BJ (cell line): ENCODE measurements around the gene LCNL1. TPM values are rescaled to one million over a fixed set of nuclear protein-coding genes. Genes with fewer than 3 reads are reported as not detected.

Source experiments
- CTCF ChIA-PET: fragments of 350-600 bp; formaldehyde crosslinking; extraction: SDS; loops from one replicate; lab custom pipeline; 2021; ENCODE audit warnings: antibody characterized with exemption, inconsistent platforms; lab: Yijun Ruan, JAX
- POLR2A ChIA-PET: fragments of 300-600 bp; sonication (Branson Sonifier 250); formaldehyde crosslinking; extraction: SDS; loops from one replicate; lab custom pipeline; 2021; ENCODE audit warnings: antibody characterized with exemption; lab: Charles Lee
- DNase-seq: peaks from one replicate; pipeline ENCODE4 v3.0.0-alpha.2; 2011; ENCODE audit warnings: low read depth
- H3K27me3 ChIP-seq: 2 replicates; pipeline ENCODE4 v1.6.0; 2011; ENCODE audit warnings: low read length; ENCODE audit not compliant: control insufficient read depth, insufficient read depth
- H3K36me3 ChIP-seq: 2 replicates; pipeline ENCODE4 v1.5.1; 2011; ENCODE audit warnings: low read length; ENCODE audit not compliant: control insufficient read depth, insufficient read depth
- H3K4me3 ChIP-seq: 2 replicates; pipeline ENCODE4 v1.5.1; 2011; ENCODE audit warnings: low read depth, mild to moderate bottlenecking, control low read depth, low read length
- CTCF ChIP-seq: IDR thresholded peaks from 2 replicates; pipeline ENCODE4 v1.5.1; 2011; ENCODE audit warnings: low read depth, mild to moderate bottlenecking, control low read depth, inconsistent platforms, low read length, moderate library complexity; ENCODE audit not compliant: insufficient read depth
- polyA plus RNA-seq: library from polyadenylated mRNA; depleted of rRNA; stranded (reverse); fragments of >200 nt; gene quantifications from 2 replicates; pipeline ENCODE4 v1.2.3, GENCODE V29; 2011

LCNL1 gene
- polyA plus RNA-seq, 1 experiment, result 0.01 TPM

GRCh38 chr9:136969150-136969549, 13.6 kb upstream of the LCNL1 start:
- H3K4me3 ChIP-seq, result no peak overlapping the region
- no peaks in the 10 kb centered on the region for H3K36me3 ChIP-seq
- ChIA-PET POLR2A (no interaction called here), CTCF (interaction anchor here (0.7 to 1.8 kb wide), 3 partner anchors 21 to 66 kb away, joined by 3 to 6 read pairs (median 3); partner anchors contain the start of gene ABCA2)
- DNase-seq, result no peak
- no peak for TF ChIP-seq CTCF
- H3K27me3 ChIP-seq, result no peaks in the 10 kb centered on the region; the same call in 1 of the 2 replicates

GRCh38 chr9:136969774-136970173, 13.0 kb upstream of the LCNL1 start:
- CTCF ChIA-PET, result interaction anchor here (0.8 to 1.1 kb wide), 2 partner anchors 22 kb away, joined by 3 to 4 read pairs; no protein-coding TSS in a partner anchor
- no peak for DNase-seq
- no peak for TF ChIP-seq CTCF
- H3K4me3 ChIP-seq, result no peak overlapping the region
- H3K36me3 ChIP-seq, result no peaks in the 10 kb centered on the region
- no peaks in the 10 kb centered on the region; the same call in 1 of the 2 replicates for H3K27me3 ChIP-seq
- POLR2A ChIA-PET, result no interaction called here

DNA sequence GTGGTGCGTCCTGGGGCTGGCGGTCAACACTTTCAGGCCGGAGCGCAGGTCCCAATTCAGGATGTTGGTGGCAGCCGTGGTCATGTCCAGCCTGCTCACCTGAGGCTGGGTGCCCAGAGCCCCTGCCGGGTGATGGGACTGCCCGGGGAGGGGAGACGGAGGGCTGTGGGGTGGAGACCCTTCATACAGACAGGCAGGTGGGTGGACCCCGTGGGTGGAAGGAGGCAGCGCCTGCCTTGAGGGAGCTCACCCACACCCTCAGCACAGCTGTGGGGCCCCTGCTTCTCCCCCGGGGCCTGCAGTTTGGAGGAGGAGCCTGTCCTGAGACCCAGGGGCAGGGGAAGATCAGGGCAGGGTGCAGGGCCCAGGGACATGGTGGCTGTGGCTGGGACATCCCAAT, 12.4 kb upstream of the LCNL1 start:
- no peak for TF ChIP-seq CTCF
- POLR2A ChIA-PET, result no interaction called here
- CTCF ChIA-PET, result interaction anchor here (0.8 to 1.0 kb wide), 2 partner anchors 22 to 182 kb away, joined by 3 to 4 read pairs; no protein-coding TSS in a partner anchor
- Histone ChIP-seq H3K27me3 (no peaks in the 10 kb centered on the region; the same call in 1 of the 2 replicates), H3K36me3 (no peaks in the 10 kb centered on the region), H3K4me3 (no peak overlapping the region)
- no peak for DNase-seq

- Histone ChIP-seq H3K27me3 (no peaks in the 10 kb centered on the region), H3K4me3 (no peak overlapping the region), H3K36me3 (no peaks in the 10 kb centered on the region)
- DNase-seq, result no peak
- ChIA-PET CTCF (no interaction called here), POLR2A (no interaction called here)
- TF ChIP-seq CTCF, result no peak
Measured at GRCh38 chr9:136971746-136972145, 11.0 kb upstream of the LCNL1 start.

GRCh38 chr9:136972335-136972734, 10.5 kb upstream of the LCNL1 start:
- POLR2A ChIA-PET, result no interaction called here
- no peak for TF ChIP-seq CTCF
- no peak for DNase-seq
- CTCF ChIA-PET, result interaction anchor here (1.1 kb wide), 1 partner anchor 25 kb away, joined by 4 read pairs; no protein-coding TSS in a partner anchor
- Histone ChIP-seq H3K27me3 (no peaks in the 10 kb centered on the region), H3K36me3 (no peaks in the 10 kb centered on the region), H3K4me3 (no peak overlapping the region)
